NCI-H1417 (cell line): ENCODE measurements around the gene NOL3.

Source experiments
- DNase-seq, 3 experiments: peaks; one replicate each; lab custom pipeline; 2025; lab: John Stamatoyannopoulos, UW

NOL3 gene

DNA sequence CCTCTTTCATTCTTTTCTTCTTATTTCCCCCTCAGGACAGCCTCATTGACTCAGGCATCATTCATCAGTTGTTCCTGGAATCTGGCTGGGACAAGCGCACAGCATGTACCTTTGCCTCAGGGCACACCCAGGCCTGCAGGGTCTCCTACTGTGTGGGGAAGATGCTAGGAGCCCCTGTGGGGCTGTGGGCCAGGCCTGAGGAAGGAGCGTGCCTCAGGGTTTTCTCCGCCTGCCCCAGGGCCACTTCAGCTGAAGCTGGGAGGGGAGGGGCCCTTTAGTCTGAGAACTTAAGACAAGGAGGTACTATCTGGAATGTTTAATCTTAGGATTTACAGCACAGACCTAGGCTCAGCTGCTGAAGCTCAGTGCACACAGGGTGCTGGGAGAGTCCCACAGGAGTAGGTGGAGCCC is 36.5 kb downstream of the NOL3 start:
- DNase-seq, result no peak

GRCh38 chr16:67207249-67208091 is 37.1 kb downstream of the NOL3 start:
- DNase-seq, result no peak

- no peak for DNase-seq
Measured at GRCh38 chr16:67208154-67208896, 38.0 kb downstream of the NOL3 start.

- no peak for DNase-seq
Measured at GRCh38 chr16:67209565-67209964, 39.2 kb downstream of the NOL3 start.

GRCh38 chr16:67210069-67210937 is 40.0 kb downstream of the NOL3 start:
- DNase-seq, result no peak

- DNase-seq, result no peak
Measured at GRCh38 chr16:67211674-67212073, 41.3 kb downstream of the NOL3 start.

- no peak for DNase-seq
Measured at GRCh38 chr16:67212766-67213165, 42.4 kb downstream of the NOL3 start.

DNA sequence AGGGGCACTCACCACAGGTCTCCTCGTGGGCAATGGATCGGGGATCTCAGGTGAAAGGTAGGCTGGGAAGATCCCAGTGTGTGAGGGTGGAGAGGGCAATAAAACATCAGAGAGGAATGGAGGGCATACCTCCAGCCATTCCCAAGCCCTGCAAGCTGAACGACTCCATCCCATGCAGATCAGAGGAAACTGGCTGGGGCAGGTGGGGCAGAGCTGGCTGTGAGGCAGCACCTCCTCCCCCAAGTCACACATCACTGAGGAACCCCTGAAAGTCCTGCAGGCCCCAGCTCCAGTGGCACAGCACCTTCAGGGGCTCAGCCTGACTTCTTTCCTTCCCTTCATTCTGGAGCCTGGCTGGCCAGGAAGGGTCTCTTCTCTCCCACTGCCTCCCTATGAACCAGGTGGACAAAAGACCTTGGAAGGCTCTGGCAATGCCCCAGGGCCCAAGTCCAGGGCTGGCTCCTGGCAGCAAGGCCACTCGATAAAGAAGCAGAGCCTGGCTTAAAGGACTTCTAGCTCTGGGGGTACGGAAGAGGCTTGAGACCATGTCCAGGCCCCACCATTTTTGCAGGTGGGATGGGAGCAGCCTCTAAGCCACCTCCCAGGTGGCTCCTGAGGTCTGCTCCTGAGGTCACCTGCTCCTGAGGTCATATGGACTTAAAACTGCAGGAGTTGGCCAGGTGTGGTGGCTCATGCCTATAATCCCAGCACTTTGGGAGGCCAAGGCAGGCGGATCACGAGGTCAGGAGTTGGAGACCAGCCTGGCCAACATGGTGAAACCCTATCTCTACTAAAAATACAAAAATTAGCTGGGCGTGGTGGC is 43.1 kb downstream of the NOL3 start:
- DNase-seq, result no peak

DNA sequence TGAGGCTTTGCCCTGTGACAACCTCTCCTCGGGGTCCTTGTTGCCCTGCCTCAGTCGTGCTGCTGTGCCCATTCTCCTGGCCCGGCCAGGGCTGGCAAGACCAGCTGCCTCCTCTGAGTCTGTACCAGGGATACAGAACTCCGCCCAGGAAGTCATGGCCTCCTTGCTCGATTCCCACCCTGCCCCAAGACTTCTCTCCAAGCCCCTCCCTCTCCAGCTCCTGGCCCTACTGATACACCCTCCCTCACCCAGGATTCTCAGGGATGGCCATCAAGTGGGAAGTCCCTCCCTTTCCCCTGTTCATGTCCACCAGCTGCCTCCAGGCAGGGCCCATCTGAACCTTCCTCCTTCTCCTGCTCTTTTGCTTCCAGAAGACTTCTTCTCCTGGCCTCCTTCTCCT is 45.4 kb downstream of the NOL3 start:
- no peak for DNase-seq

DNA sequence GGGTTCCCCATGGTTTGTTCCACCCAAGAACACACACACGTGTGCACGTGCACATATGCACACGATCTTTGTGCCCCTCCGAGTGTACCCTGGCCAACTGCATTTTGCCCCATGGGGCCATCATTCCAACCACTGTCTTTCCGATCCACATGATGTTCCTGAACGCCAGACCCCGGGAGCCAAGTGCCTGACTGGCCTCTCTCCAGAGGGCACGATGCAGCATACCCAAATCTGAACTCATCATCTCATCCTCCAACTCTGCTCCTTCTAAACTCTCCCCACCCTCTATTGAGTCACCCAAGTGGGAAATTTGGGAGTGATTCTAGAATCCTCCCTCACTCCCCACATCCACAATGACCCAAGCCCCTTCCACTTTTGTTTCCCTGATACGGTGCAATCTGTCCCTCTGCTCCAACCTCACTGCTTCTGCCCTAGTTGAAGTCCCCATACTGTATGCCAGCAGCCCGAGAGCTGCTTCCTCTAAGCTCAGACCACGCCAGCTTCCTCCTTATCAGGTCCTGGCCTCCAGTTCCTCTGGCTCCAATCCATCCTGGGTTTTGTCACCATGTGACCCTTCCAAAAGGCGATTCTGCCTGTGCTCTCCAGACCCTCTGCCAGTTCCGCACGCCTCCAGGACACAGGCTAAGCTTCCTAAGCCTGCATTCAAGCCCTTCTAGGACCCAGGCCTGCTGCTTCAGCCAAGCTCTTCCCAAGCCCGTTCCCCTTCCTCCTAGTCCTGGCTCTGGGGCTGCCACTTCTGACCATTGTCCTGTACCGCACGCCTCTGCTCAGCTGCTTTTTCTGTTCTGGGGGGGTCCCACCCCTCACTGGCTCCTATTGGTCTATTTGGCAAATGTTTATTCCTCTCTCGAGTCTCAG is 46.5 kb downstream of the NOL3 start:
- DNase-seq, result no peak

- DNase-seq, result no peak
Measured at GRCh38 chr16:67223992-67224391, 53.7 kb downstream of the NOL3 start.
